Stimulated activated CD8-positive, alpha-beta memory T cell treated with anti-CD3 and anti-CD28 coated beads, Interleukin-12 subunit alpha, Interleukin-12 subunit beta, amount 100 ng/mL, for 1 hour (primary cell): Measurements from ENCODE around the gene C12orf75.

Experiments
- DNase-seq: peaks from one replicate; pipeline ENCODE4 v3.0.0-alpha.2; 2020; ENCODE audit warnings: low read depth

C12orf75 gene

DNA sequence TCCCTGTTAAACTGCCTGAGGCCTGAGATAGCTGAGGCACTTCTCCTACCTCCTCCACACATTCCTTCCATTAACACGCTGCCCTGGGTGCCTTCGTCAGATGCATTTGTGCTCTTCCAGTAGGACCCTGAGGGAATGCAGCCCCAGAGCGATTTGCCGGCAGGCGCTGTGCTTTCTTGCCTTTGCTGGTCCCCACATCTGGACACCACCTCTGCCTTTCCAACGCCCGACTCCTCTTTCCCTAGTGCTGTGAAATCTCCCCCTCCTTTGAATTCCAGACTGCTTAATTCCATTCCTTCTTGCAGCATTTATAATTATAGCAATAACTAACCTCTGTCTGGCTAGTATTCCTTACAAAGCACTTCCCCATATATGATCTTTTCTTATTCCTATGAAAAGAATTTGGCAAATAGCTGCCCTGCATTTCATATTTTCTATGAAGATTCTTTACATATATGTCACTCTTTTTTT, 88.4 kb downstream of the C12orf75 start:
- no peak for DNase-seq

- DNase-seq = no peak
Measured at GRCh38 chr12:105419606-105420005, 89.1 kb downstream of the C12orf75 start.

DNA sequence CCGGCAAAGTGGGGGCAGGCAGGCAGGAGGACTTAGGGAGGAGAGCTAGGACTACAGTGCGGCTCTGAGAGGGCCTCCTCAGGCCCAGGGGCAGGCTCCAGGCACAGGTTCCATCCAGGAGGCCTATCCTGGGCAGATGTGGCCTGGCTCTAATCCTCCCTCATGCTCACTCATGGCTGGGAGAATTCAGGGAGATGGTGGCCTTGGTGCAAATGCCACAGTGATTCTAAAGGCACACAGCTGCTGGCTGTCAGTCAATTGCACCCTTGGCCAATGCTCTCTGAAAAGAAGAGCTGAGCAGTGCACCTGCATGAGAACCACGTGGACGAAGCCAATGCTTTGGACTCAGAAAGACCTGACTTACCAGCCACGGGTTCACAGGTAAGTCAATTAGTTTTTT, 89.6 kb downstream of the C12orf75 start:
- DNase-seq = no peak

GRCh38 chr12:105420659-105421240, 90.3 kb downstream of the C12orf75 start:
- peak; percentile 35 for DNase-seq
